HEK293 (cell line): ENCODE data around the gene P4HA2.
A peak's percentile ranks its signal among the peaks of the same experiment; 100 is the strongest.

Experiments
- CTCF ChIA-PET: fragments of 350-600 bp; formaldehyde crosslinking; extraction: SDS; loops from one replicate; lab custom pipeline; 2021; ENCODE audit warnings: antibody characterized with exemption; lab: Yijun Ruan, JAX
- POLR2A ChIA-PET: fragments of 300-600 bp; formaldehyde crosslinking; extraction: SDS; loops from one replicate; lab custom pipeline; 2020; ENCODE audit warnings: antibody characterized with exemption, inconsistent platforms; lab: Yijun Ruan, JAX
- H3K27ac ChIP-seq: fragments of 200-500 bp; sonication (Bioruptor generic); 2 replicates; pipeline ENCODE4 v1.5.1; 2014; ENCODE audit warnings: low read depth, low read length, control low read depth, inconsistent platforms; ENCODE audit errors: extremely low read depth
- H3K36me3 ChIP-seq, 2 experiments: fragments of 200-500 bp in 1 of 2; sonication (Bioruptor generic) in 1 of 2; 1 replicate in 1 of 2; 2 replicates in 1 of 2; pipeline ENCODE4 v1.5.1; 2014 to 2017; ENCODE audit warnings: inconsistent platforms in 2 of 2, low read length in 2 of 2; ENCODE audit not compliant: control insufficient read depth in 2 of 2, insufficient read depth in 1 of 2
- H3K4me1 ChIP-seq: fragments of 200-500 bp; sonication (Bioruptor generic); 2 replicates; pipeline ENCODE4 v1.5.1; 2014; ENCODE audit warnings: mild to moderate bottlenecking, low read length, inconsistent platforms; ENCODE audit not compliant: control insufficient read depth, insufficient read depth
- H3K4me3 ChIP-seq: 2 replicates; pipeline ENCODE4 v1.5.1; 2011; ENCODE audit warnings: low read depth, mild to moderate bottlenecking, control low read depth, low read length, moderate library complexity
- H3K9me3 ChIP-seq: fragments of 200-500 bp; sonication (Bioruptor generic); 2 replicates; pipeline ENCODE4 v1.5.1; 2014; ENCODE audit warnings: low read depth, low read length, inconsistent platforms; ENCODE audit not compliant: control insufficient read depth, insufficient read depth
- ELK4 ChIP-seq: IDR thresholded peaks from 2 replicates; pipeline ENCODE4 v1.6.1; 2011; ENCODE audit warnings: mild to moderate bottlenecking, low read depth, low read length, borderline replicate concordance
- KLF17 ChIP-seq: fragments of 450-650 bp; formaldehyde crosslinking; IDR thresholded peaks from 2 replicates; pipeline ENCODE4 v1.5.1; 2016; ENCODE audit warnings: missing biosample characterization, missing genetic modification characterization
- KLF8 ChIP-seq: fragments of 450-650 bp; formaldehyde crosslinking; IDR thresholded peaks from 2 replicates; pipeline ENCODE4 v1.5.1; 2016; ENCODE audit warnings: missing biosample characterization, missing genetic modification characterization
- RBAK ChIP-seq: fragments of 450-650 bp; formaldehyde crosslinking; IDR thresholded peaks from 2 replicates; pipeline ENCODE4 v1.5.1; 2016; ENCODE audit warnings: missing biosample characterization, missing genetic modification characterization
- ZIC2 ChIP-seq: fragments of 450-650 bp; formaldehyde crosslinking; IDR thresholded peaks from 2 replicates; pipeline ENCODE4 v1.5.1; 2016; ENCODE audit warnings: missing biosample characterization, missing genetic modification characterization
- ZNF132 ChIP-seq: fragments of 450-650 bp; formaldehyde crosslinking; IDR thresholded peaks from 2 replicates; pipeline ENCODE4 v1.5.1; 2017; ENCODE audit warnings: missing biosample characterization, missing genetic modification characterization, borderline replicate concordance
- ZNF302 ChIP-seq: fragments of 450-650 bp; formaldehyde crosslinking; IDR thresholded peaks from 2 replicates; pipeline ENCODE4 v1.5.1; 2016; ENCODE audit warnings: missing biosample characterization, missing genetic modification characterization, low read depth
- ZNF510 ChIP-seq: fragments of 450-650 bp; formaldehyde crosslinking; IDR thresholded peaks from 2 replicates; pipeline ENCODE4 v1.5.1; 2018; ENCODE audit warnings: mild to moderate bottlenecking, missing genetic modification characterization, missing biosample characterization; ENCODE audit not compliant: insufficient replicate concordance
- ZNF513 ChIP-seq: fragments of 450-650 bp; IDR thresholded peaks from 2 replicates; pipeline ENCODE4 v1.5.1; 2018; ENCODE audit warnings: missing biosample characterization, missing genetic modification characterization
- ZNF777 ChIP-seq: fragments of 450-650 bp; formaldehyde crosslinking; IDR thresholded peaks from 2 replicates; pipeline ENCODE4 v1.5.1; 2017; ENCODE audit warnings: missing biosample characterization, missing genetic modification characterization, borderline replicate concordance
- ZNF830 ChIP-seq: fragments of 450-650 bp; IDR thresholded peaks from 2 replicates; pipeline ENCODE4 v1.5.0; 2018; ENCODE audit warnings: missing biosample characterization, missing genetic modification characterization, low read depth, mild to moderate bottlenecking, moderate library complexity
- TF ChIP-seq, protein P1 (sequence below): sonication (generic); formaldehyde crosslinking; IDR thresholded peaks from 2 replicates; pipeline ENCODE4 v1.8.1; 2022; ENCODE audit warnings: mild to moderate bottlenecking, moderate library complexity, missing genetic modification reagents
- TF ChIP-seq, protein P2 (sequence below): fragments of 450-650 bp; formaldehyde crosslinking; IDR thresholded peaks from 2 replicates; pipeline ENCODE4 v1.5.1; 2016; ENCODE audit warnings: missing biosample characterization, missing genetic modification characterization
- TF ChIP-seq, protein P3 (sequence below): fragments of 450-650 bp; formaldehyde crosslinking; IDR thresholded peaks from 2 replicates; pipeline ENCODE4 v1.5.1; 2016; ENCODE audit warnings: missing biosample characterization, missing genetic modification characterization
- TF ChIP-seq, protein P4 (sequence below): fragments of 450-650 bp; formaldehyde crosslinking; IDR thresholded peaks from 2 replicates; pipeline ENCODE4 v1.5.1; 2016; ENCODE audit warnings: missing biosample characterization, missing genetic modification characterization

The P4HA2 gene

DNA sequence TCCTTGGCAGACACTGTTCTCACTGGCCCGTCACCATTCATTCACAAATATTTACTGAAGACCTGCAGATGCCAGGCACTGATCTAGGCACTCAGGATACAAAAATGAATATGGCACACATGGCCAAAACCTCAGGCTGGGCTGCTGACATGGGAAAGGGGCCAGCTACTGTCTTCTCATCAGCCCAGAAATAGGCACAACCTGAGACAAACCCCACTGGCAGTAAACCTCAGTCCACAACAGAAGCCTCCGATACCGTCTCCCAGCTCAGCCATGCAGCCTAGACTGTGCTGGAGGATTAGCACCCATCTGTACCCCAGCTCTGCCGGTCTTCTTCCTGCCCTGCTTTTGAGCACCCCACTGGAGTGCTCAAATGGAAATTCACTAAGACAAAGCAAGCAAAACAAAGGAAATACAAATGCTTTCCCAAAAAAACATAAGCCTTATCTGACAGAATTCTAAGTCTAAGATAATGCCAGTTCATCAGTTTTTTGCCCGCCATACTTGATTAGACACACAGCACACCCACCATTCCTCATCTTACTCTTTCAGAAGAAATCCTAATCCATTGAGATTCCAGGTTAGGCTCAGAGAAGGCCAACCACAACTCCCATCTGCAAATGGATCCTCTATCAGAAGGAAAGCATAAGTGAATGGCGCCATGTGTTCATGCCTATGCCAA is 8.2 kb downstream of the P4HA2 start:
- H3K27ac ChIP-seq: no peak overlapping the region
- peaks cover 0 to 32% of the 10 kb centered on the region in 2 experiments; a peak in 1 of 3 replicates for H3K36me3 ChIP-seq
- ChIA-PET CTCF (interaction anchor here (0.7 kb wide), 1 partner anchor 19 kb away, joined by 4 read pairs; no protein-coding TSS in a partner anchor), POLR2A (no interaction called here)
- no peak overlapping the region for H3K4me3 ChIP-seq
- no peaks in the 10 kb centered on the region for H3K9me3 ChIP-seq
- no peak for TF ChIP-seq ZNF777 (tag by site-specific recombination)
- no peak for TF ChIP-seq ZNF830 (tag by site-specific recombination)
- 0 out of 2 replicates have a peak, but pooled peaks cover 2% of the 10 kb centered on the region for H3K4me1 ChIP-seq

- H3K4me1 ChIP-seq: 0 out of 2 replicates have a peak, but pooled peaks cover 2% of the 10 kb centered on the region
- CTCF ChIA-PET: interaction anchor here (0.6 to 1.9 kb wide), 4 partner anchors 9 to 55 kb away, joined by 4 to 8 read pairs (median 6); partner anchors contain the start of gene P4HA2
- H3K9me3 ChIP-seq: no peaks in the 10 kb centered on the region
- no peak overlapping the region for H3K4me3 ChIP-seq
- POLR2A ChIA-PET: no interaction called here
- no peak overlapping the region for H3K27ac ChIP-seq
- TF ChIP-seq, protein P1, sequence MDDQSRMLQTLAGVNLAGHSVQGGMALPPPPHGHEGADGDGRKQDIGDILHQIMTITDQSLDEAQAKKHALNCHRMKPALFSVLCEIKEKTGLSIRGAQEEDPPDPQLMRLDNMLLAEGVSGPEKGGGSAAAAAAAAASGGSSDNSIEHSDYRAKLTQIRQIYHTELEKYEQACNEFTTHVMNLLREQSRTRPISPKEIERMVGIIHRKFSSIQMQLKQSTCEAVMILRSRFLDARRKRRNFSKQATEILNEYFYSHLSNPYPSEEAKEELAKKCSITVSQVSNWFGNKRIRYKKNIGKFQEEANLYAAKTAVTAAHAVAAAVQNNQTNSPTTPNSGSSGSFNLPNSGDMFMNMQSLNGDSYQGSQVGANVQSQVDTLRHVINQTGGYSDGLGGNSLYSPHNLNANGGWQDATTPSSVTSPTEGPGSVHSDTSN (CRISPR knock-in tag): no peak
- TF ChIP-seq RBAK (tag by site-specific recombination): no peak
- no peak for TF ChIP-seq ZNF510 (tag by site-specific recombination)
- TF ChIP-seq ELK4: no peak
- TF ChIP-seq, protein P2, sequence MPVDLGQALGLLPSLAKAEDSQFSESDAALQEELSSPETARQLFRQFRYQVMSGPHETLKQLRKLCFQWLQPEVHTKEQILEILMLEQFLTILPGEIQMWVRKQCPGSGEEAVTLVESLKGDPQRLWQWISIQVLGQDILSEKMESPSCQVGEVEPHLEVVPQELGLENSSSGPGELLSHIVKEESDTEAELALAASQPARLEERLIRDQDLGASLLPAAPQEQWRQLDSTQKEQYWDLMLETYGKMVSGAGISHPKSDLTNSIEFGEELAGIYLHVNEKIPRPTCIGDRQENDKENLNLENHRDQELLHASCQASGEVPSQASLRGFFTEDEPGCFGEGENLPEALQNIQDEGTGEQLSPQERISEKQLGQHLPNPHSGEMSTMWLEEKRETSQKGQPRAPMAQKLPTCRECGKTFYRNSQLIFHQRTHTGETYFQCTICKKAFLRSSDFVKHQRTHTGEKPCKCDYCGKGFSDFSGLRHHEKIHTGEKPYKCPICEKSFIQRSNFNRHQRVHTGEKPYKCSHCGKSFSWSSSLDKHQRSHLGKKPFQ: no peak
- no peak for TF ChIP-seq ZNF302
- TF ChIP-seq KLF8 (tag by site-specific recombination): no peak
- TF ChIP-seq, all 188 proteins: peak for 0
- H3K36me3 ChIP-seq: peaks cover 0 to 43% of the 10 kb centered on the region in 2 experiments; a peak in 1 of 3 replicates
Measured at GRCh38 chr5:132218321-132218720, 9.3 kb downstream of the P4HA2 start.

- ChIA-PET POLR2A (interaction anchor here (0.6 to 2.7 kb wide), 6 partner anchors 10 to 561 kb away, joined by 3 to 28 read pairs (median 12); partner anchors contain the start of genes P4HA2 and SLC22A4), CTCF (interaction anchor here (0.6 to 2.4 kb wide), 7 partner anchors 10 to 285 kb away, joined by 3 to 20 read pairs (median 5); partner anchors contain the start of gene P4HA2)
- Histone ChIP-seq H3K36me3 (peaks cover 3 to 73% of the 10 kb centered on the region in 2 experiments; a peak in 1 of 3 replicates), H3K9me3 (no peaks in the 10 kb centered on the region), H3K4me1 (0 out of 2 replicates have a peak, but pooled peaks cover 2% of the 10 kb centered on the region), H3K27ac (no peak overlapping the region), H3K4me3 (no peak overlapping the region)
- TF ChIP-seq, protein P3, sequence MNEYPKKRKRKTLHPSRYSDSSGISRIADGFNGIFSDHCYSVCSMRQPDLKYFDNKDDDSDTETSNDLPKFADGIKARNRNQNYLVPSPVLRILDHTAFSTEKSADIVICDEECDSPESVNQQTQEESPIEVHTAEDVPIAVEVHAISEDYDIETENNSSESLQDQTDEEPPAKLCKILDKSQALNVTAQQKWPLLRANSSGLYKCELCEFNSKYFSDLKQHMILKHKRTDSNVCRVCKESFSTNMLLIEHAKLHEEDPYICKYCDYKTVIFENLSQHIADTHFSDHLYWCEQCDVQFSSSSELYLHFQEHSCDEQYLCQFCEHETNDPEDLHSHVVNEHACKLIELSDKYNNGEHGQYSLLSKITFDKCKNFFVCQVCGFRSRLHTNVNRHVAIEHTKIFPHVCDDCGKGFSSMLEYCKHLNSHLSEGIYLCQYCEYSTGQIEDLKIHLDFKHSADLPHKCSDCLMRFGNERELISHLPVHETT (tag by site-specific recombination): no peak
- TF ChIP-seq ZNF513 (tag by site-specific recombination): no peak
- 0 out of 2 replicates have a peak, but pooled peaks have one; percentile 11 for TF ChIP-seq ZIC2 (tag by site-specific recombination)
- peak; percentile 47; the same call in 1 of the 2 replicates for TF ChIP-seq KLF17 (tag by site-specific recombination)
- TF ChIP-seq ZNF132: no peak
- TF ChIP-seq, protein P4, sequence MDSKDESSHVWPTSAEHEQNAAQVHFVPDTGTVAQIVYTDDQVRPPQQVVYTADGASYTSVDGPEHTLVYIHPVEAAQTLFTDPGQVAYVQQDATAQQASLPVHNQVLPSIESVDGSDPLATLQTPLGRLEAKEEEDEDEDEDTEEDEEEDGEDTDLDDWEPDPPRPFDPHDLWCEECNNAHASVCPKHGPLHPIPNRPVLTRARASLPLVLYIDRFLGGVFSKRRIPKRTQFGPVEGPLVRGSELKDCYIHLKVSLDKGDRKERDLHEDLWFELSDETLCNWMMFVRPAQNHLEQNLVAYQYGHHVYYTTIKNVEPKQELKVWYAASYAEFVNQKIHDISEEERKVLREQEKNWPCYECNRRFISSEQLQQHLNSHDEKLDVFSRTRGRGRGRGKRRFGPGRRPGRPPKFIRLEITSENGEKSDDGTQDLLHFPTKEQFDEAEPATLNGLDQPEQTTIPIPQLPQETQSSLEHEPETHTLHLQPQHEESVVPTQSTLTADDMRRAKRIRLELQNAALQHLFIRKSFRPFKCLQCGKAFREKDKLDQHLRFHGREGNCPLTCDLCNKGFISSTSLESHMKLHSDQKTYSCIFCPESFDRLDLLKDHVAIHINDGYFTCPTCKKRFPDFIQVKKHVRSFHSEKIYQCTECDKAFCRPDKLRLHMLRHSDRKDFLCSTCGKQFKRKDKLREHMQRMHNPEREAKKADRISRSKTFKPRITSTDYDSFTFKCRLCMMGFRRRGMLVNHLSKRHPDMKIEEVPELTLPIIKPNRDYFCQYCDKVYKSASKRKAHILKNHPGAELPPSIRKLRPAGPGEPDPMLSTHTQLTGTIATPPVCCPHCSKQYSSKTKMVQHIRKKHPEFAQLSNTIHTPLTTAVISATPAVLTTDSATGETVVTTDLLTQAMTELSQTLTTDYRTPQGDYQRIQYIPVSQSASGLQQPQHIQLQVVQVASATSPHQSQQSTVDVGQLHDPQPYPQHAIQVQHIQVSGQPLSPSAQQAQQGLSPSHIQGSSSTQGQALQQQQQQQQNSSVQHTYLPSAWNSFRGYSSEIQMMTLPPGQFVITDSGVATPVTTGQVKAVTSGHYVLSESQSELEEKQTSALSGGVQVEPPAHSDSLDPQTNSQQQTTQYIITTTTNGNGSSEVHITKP (tag by site-specific recombination): 0 out of 2 replicates have a peak, but pooled peaks have one; percentile 36
Measured at GRCh38 chr5:132215329-132215728, 12.3 kb downstream of the P4HA2 start.
